BE2C (cell line): ENCODE measurements around the gene PRDM16.

Experiments
- DNase-seq: peaks from one replicate; pipeline ENCODE4 v3.0.0-alpha.2; 2020
- H3K27me3 ChIP-seq: fragments of 250-450 bp; sonication (Bioruptor Pico); 2 replicates; pipeline ENCODE4 v1.5.1; 2020; ENCODE audit warnings: mild to moderate bottlenecking
- H3K36me3 ChIP-seq: fragments of 250-450 bp; sonication (Bioruptor Pico); 2 replicates; pipeline ENCODE4 v1.5.1; 2020; ENCODE audit warnings: mild to moderate bottlenecking
- H3K4me1 ChIP-seq: fragments of 250-450 bp; sonication (Bioruptor Pico); 2 replicates; pipeline ENCODE4 v1.5.1; 2020
- H3K4me3 ChIP-seq: 2 replicates; pipeline ENCODE4 v1.5.1; 2011; ENCODE audit warnings: low read depth, low read length
- H3K9me3 ChIP-seq: fragments of 250-450 bp; sonication (Bioruptor Pico); 2 replicates; pipeline ENCODE4 v1.5.1; 2020
- TF ChIP-seq, protein P1 (sequence below): IDR thresholded peaks from 2 replicates; pipeline ENCODE4 v1.5.1; 2012; ENCODE audit warnings: mild to moderate bottlenecking, low read depth, low read length

PRDM16 gene

DNA sequence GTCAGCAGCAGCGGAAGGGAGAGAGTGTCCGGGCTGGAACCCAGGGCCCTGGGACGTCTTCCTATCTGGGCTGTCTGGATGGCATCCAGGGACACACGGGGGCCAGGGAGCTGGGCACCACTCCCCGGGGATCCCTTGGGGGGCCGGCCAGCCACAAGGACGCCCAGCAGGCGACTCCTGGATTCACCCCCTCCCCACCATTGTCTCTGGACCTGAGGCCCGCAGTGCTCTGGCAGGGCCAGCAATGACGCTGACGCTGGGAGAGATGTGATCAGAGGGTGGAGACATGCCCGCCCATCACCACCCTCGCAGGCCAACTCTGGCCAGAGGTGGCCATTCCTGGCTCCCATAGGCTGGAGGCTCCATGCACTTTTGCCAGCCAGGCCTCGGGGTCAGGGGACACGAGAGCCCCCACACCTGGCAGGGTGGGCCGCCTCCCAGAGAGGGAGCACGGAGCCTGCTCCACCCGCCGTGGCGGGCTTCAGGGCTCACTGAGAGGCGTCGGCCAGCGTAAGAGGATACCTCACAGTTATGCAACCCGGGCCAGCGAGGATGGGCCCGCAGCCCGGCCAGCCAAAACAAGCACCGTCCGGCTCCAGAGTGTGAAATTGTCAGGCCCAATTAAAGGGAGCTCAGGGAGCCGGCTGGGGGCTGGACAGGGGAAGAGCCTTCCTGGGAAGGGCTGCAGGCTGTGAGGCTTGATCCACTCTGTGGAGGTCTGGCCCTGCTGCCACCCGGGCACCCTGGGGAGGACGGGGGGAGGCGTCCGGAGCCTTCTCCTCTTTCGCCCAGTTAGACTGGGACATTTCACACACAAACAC lies 37.4 kb upstream of the PRDM16 start:
- TF ChIP-seq, protein P1, sequence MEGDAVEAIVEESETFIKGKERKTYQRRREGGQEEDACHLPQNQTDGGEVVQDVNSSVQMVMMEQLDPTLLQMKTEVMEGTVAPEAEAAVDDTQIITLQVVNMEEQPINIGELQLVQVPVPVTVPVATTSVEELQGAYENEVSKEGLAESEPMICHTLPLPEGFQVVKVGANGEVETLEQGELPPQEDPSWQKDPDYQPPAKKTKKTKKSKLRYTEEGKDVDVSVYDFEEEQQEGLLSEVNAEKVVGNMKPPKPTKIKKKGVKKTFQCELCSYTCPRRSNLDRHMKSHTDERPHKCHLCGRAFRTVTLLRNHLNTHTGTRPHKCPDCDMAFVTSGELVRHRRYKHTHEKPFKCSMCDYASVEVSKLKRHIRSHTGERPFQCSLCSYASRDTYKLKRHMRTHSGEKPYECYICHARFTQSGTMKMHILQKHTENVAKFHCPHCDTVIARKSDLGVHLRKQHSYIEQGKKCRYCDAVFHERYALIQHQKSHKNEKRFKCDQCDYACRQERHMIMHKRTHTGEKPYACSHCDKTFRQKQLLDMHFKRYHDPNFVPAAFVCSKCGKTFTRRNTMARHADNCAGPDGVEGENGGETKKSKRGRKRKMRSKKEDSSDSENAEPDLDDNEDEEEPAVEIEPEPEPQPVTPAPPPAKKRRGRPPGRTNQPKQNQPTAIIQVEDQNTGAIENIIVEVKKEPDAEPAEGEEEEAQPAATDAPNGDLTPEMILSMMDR, result no peak
- no peaks in the 10 kb centered on the region for H3K9me3 ChIP-seq
- H3K4me3 ChIP-seq, result no peak overlapping the region
- H3K4me1 ChIP-seq, result no peaks in the 10 kb centered on the region
- peaks cover 33% of the 10 kb centered on the region for H3K27me3 ChIP-seq
- H3K36me3 ChIP-seq, result no peaks in the 10 kb centered on the region
- DNase-seq, result no peak

DNA sequence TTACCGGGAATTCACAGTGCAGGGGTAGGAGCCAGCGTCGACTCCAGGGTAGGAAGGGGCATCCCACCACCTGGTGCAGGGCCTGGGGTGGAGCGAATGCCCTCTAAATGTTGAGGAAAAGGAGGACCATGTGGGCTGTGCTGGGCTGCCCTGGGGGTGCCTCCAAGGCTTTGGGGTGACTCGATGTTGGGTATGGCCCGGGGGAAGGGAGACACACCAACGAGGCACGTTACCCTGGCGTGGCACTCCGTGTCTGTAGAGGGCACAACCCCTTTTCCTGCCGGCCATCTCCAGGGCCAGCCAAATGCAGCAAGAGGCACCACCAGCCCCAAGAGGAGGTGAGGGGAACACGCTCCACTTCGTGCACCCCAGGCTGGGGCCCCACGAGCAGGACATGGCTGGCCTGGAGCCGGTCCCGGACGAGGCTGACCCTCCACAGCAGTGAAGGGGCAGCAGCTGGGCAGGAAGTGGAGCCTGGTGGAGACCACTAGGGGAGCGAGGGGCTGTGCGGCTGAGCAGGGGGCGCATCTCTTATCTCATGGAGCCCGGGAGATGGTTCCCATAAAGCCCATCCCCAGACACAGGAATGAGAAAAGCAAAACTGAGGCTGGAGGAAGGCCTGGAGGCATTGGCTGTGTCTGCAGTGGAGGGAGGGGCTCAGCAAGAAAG lies 36.5 kb upstream of the PRDM16 start:
- H3K27me3 ChIP-seq, result peaks cover 33% of the 10 kb centered on the region
- no peaks in the 10 kb centered on the region for H3K4me1 ChIP-seq
- H3K9me3 ChIP-seq, result no peaks in the 10 kb centered on the region
- no peak for DNase-seq
- no peak overlapping the region for H3K4me3 ChIP-seq
- no peaks in the 10 kb centered on the region for H3K36me3 ChIP-seq
- TF ChIP-seq, protein P1, result no peak

DNA sequence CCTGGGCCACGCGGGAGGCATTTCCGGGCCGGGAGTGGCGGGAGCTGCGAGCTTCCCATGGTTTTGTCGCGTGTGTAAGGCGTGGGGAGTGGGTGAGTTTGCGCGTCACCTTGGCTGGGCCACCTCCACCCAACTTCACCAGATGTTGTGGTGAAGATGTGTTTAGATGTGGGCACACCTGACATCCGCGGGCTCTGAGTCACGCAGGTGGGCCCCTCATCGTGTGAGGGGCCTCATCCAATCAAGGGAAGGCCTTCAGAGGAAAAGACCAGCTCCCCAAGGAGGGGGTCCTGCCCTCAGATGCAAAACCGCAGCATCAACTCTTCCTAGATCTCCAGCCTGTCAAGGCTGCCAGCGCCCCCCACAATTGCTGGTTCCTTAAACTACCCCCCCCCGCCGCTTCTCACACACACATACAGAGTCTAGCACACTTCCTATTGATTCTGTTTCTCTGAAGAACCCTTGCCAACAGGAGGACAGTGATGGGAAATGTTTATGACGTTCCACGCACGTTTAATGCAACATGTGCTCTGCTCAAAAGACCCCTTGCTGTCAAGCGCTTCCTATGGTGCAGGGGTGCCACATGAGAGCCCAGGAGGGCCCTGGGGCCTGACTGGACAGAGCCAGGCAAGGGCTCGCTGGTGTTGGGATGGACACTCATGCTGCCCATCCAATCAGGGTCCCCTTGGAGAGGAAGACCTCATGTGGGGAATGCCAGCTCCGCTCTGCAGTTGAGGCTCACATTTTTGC lies 35.8 kb upstream of the PRDM16 start:
- TF ChIP-seq, protein P1, result no peak
- Histone ChIP-seq H3K4me3 (no peak overlapping the region), H3K9me3 (no peaks in the 10 kb centered on the region), H3K27me3 (peaks cover 27% of the 10 kb centered on the region), H3K36me3 (no peaks in the 10 kb centered on the region), H3K4me1 (no peaks in the 10 kb centered on the region)
- no peak for DNase-seq

DNA sequence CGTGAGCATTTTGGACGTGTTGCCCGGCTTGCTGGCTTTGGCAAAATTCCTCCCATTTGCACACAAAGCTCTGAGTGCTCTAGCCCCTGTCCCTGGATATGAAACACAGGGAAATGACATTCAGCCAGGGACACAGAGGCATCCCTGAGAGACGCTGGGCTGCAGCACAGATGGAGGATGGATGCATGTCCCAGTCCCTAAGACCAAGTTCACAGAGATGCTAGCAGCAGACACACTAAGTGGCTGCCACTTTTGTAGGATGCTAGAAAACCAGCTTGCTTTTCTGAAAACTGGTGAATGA lies 35.3 kb upstream of the PRDM16 start:
- Histone ChIP-seq H3K36me3 (no peaks in the 10 kb centered on the region), H3K27me3 (peaks cover 21% of the 10 kb centered on the region), H3K4me3 (no peak overlapping the region), H3K4me1 (no peaks in the 10 kb centered on the region), H3K9me3 (no peaks in the 10 kb centered on the region)
- TF ChIP-seq, protein P1, result no peak
- no peak for DNase-seq

DNA sequence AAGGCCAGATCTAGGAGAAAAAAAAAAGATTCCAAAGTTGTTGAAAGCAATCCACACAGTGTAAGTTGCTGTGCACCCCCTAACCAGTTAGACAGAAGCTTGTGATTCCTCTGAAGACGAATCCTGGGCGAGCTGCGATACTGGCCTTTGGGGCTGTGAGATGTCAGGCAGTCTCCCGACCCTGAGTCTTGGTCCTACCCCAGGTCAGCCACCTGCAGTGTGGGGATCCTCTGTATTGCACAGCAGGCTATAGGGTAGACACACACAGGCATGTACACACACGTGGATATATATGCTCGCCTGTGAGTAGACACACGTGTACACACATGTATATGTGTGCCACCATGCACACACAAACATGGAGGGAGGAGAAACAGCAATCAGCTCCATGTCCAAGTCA lies 34.8 kb upstream of the PRDM16 start:
- H3K4me3 ChIP-seq, result no peak overlapping the region
- H3K4me1 ChIP-seq, result no peaks in the 10 kb centered on the region
- no peaks in the 10 kb centered on the region for H3K36me3 ChIP-seq
- H3K27me3 ChIP-seq, result peaks cover 21% of the 10 kb centered on the region
- TF ChIP-seq, protein P1, result no peak
- H3K9me3 ChIP-seq, result no peaks in the 10 kb centered on the region
- DNase-seq, result no peak
